ENCODE data around the gene FXR2.

DNA sequence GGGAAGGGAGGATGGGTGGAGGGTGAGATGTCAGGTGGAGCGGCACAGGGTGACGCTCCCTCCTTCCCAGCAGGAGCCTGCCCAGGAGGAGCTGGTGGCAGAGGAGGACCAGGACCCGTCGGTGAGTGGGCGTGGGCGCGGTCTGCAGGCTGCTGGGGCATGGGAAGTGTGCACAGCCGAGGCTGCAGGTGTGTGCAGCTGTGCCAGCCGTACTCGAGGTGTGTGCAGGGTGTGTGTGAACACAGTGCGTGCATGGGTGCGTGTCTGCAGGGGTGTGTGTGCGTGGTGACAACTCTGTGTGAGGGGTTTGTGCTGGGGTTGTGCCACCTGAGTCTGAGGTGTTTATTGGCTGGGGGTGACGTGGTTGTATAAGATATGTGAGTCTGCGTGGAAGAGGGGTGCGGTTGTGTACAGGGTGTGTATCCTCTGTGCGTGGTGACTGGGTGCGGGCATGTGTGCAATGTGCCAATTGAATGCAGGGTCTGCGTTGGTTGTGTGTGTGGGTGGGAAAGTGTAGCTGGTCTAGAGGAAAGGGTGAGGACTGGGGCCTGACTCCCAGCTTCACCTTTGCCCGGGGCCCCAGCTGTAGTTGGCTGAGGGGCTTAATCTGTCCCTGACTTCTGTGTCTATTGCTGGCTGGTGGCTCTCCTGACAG, 65.2 kb downstream of the FXR2 start:
- TF ChIP-seq, protein P1, sequence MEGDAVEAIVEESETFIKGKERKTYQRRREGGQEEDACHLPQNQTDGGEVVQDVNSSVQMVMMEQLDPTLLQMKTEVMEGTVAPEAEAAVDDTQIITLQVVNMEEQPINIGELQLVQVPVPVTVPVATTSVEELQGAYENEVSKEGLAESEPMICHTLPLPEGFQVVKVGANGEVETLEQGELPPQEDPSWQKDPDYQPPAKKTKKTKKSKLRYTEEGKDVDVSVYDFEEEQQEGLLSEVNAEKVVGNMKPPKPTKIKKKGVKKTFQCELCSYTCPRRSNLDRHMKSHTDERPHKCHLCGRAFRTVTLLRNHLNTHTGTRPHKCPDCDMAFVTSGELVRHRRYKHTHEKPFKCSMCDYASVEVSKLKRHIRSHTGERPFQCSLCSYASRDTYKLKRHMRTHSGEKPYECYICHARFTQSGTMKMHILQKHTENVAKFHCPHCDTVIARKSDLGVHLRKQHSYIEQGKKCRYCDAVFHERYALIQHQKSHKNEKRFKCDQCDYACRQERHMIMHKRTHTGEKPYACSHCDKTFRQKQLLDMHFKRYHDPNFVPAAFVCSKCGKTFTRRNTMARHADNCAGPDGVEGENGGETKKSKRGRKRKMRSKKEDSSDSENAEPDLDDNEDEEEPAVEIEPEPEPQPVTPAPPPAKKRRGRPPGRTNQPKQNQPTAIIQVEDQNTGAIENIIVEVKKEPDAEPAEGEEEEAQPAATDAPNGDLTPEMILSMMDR (IDR thresholded peaks at IDR 0.05; ENCODE audit: low read length), result no peak
- no peak for TF ChIP-seq EZH2 (IDR thresholded peaks at IDR 0.05; ENCODE audit: borderline replicate concordance, low read length)
